Liver (tissue), 9 donors: ENCODE results near the gene SRGN. TPM values are rescaled to one million over a fixed set of nuclear protein-coding genes. Genes with fewer than 3 reads are reported as not detected.

Experiments
- DNase-seq: peaks from one replicate; pipeline ENCODE4 v3.0.0-alpha.2; 2017; ENCODE audit warnings: low spot score
- H3K27ac ChIP-seq, 2 donors: one replicate each; pipeline ENCODE4 v1.7.0; 2013; ENCODE audit warnings: inconsistent platforms in 2 of 2, low read length in 2 of 2, control low read depth in 1 of 2, low read depth in 1 of 2, mild to moderate bottlenecking in 1 of 2
- H3K27me3 ChIP-seq, 4 donors: one replicate each; pipeline versions ENCODE4 v1.6.1 to v1.7.0; 2013; ENCODE audit warnings: low read length in 3 of 4, inconsistent platforms in 1 of 4, mild to moderate bottlenecking in 1 of 4, moderate library complexity in 1 of 4; ENCODE audit not compliant: control insufficient read depth in 4 of 4, insufficient read depth in 4 of 4
- H3K36me3 ChIP-seq, 4 donors: one replicate each; pipeline versions ENCODE4 v1.6.1 to v1.7.0; 2013; ENCODE audit warnings: low read length in 3 of 4, mild to moderate bottlenecking in 3 of 4, low read depth in 1 of 4, moderate library complexity in 1 of 4; ENCODE audit not compliant: control insufficient read depth in 4 of 4, insufficient read depth in 3 of 4
- H3K4me1 ChIP-seq, 4 donors: one replicate each; pipeline versions ENCODE4 v1.6.1 to v1.7.0; 2013; ENCODE audit warnings: low read length in 3 of 4, mild to moderate bottlenecking in 3 of 4, moderate library complexity in 1 of 4; ENCODE audit not compliant: control insufficient read depth in 4 of 4, insufficient read depth in 4 of 4
- H3K4me3 ChIP-seq, 3 donors: one replicate each; pipeline versions ENCODE4 v1.6.1 to v1.7.0; 2013; ENCODE audit warnings: low read length in 3 of 3, control low read depth in 1 of 3, low read depth in 1 of 3, mild to moderate bottlenecking in 1 of 3
- H3K9ac ChIP-seq, 2 donors: one replicate each; pipeline ENCODE4 v1.7.0; 2013; ENCODE audit warnings: low read length in 2 of 2, mild to moderate bottlenecking in 2 of 2, moderate library complexity in 2 of 2, control low read depth in 1 of 2, low read depth in 1 of 2
- H3K9me3 ChIP-seq, 4 donors: one replicate each; pipeline versions ENCODE4 v1.6.1 to v1.7.0; 2013; ENCODE audit warnings: low read length in 3 of 4; ENCODE audit not compliant: control insufficient read depth in 4 of 4
- EGR1 ChIP-seq, 2 donors: IDR thresholded peaks; 2 replicates each; pipeline ENCODE4 v1.6.1; 2016 to 2018; ENCODE audit warnings: antibody characterized with exemption in 2 of 2, low read depth in 2 of 2
- FOXA1 ChIP-seq: IDR thresholded peaks from 2 replicates; pipeline ENCODE4 v1.6.1; 2016; ENCODE audit warnings: antibody characterized with exemption
- FOXA2 ChIP-seq: IDR thresholded peaks from 2 replicates; pipeline ENCODE4 v1.6.1; 2016; ENCODE audit warnings: antibody characterized with exemption
- GABPA ChIP-seq, 2 donors: IDR thresholded peaks in 1 of 2; conservative IDR thresholded peaks in 1 of 2; 2 replicates each; pipeline ENCODE4 v1.6.1; 2016; ENCODE audit warnings: antibody characterized with exemption in 2 of 2, mild to moderate bottlenecking in 1 of 2, moderate library complexity in 1 of 2
- HNF4A ChIP-seq, 2 donors: conservative IDR thresholded peaks; 2 replicates each; pipeline ENCODE4 v1.6.1; 2016; ENCODE audit warnings: antibody characterized with exemption in 2 of 2, mild to moderate bottlenecking in 2 of 2
- HNF4G ChIP-seq: IDR thresholded peaks from 2 replicates; pipeline ENCODE4 v1.6.1; 2016; ENCODE audit warnings: antibody characterized with exemption
- JUND ChIP-seq, 2 donors: IDR thresholded peaks; 2 replicates each; pipeline ENCODE4 v1.6.1; 2016; ENCODE audit warnings: antibody characterized with exemption in 2 of 2
- NR2F2 ChIP-seq: IDR thresholded peaks from 2 replicates; pipeline ENCODE4 v1.6.1; 2016; ENCODE audit warnings: antibody characterized with exemption
- RAD21 ChIP-seq, 2 donors: IDR thresholded peaks; 2 replicates each; pipeline ENCODE4 v1.6.1; 2016; ENCODE audit warnings: antibody characterized with exemption in 2 of 2, mild to moderate bottlenecking in 2 of 2
- RXRA ChIP-seq, 2 donors: IDR thresholded peaks; 2 replicates each; pipeline ENCODE4 v1.6.1; 2017 to 2018; ENCODE audit warnings: antibody characterized with exemption in 2 of 2, mild to moderate bottlenecking in 1 of 2
- SP1 ChIP-seq: IDR thresholded peaks from 2 replicates; pipeline ENCODE4 v1.6.1; 2018; ENCODE audit warnings: antibody characterized with exemption, mild to moderate bottlenecking
- TAF1 ChIP-seq: conservative IDR thresholded peaks from 2 replicates; pipeline ENCODE4 v1.6.1; 2016; ENCODE audit warnings: antibody characterized with exemption, mild to moderate bottlenecking
- YY1 ChIP-seq: IDR thresholded peaks from 2 replicates; pipeline ENCODE4 v1.6.1; 2016; ENCODE audit warnings: antibody characterized with exemption, mild to moderate bottlenecking
- WGBS: extraction: QIAGEN DNeasy Blood & Tissue Kit; methylation state at CpG from one replicate; pipeline ENCODE4 v1.1.7; 2013; 5-methylcytosine and 5-hydroxymethylcytosine counted together
- polyA plus RNA-seq, 2 donors: library from polyadenylated mRNA; stranded (reverse) in 1 of 2; unstranded in 1 of 2; fragments of 200-250 nt in 1 of 2; fragments of >200 nt in 1 of 2; fragmentation: Nextera tagmentation in 1 of 2; extraction: Ambion mirVana in 1 of 2; gene quantifications; one replicate each; pipeline versions ENCODE4 v1.2.1 to v1.2.3, GENCODE V29; 2013 to 2015
- total RNA-seq, 2 donors: library from RNA; depleted of rRNA; stranded (reverse); fragments of >200 nt; gene quantifications; one replicate each; pipeline ENCODE4 v1.2.3, GENCODE V29; 2014
- TF ChIP-seq, protein P1 (sequence below): fragments of 150-350 bp; IDR thresholded peaks from 2 replicates; pipeline ENCODE4 v1.5.1; 2017; ENCODE audit warnings: improper control_type of control experiment, low read depth, low read length; ENCODE audit not compliant: missing input control
- TF ChIP-seq, protein P2 (sequence below): IDR thresholded peaks from 2 replicates; pipeline ENCODE4 v1.6.1; 2016; ENCODE audit warnings: antibody characterized with exemption
- TF ChIP-seq, protein P3 (sequence below): IDR thresholded peaks from 2 replicates; pipeline ENCODE4 v1.6.1; 2016; ENCODE audit warnings: antibody characterized with exemption
- TF ChIP-seq, protein P4 (sequence below): IDR thresholded peaks from 2 replicates; pipeline ENCODE4 v1.6.1; 2016; ENCODE audit warnings: antibody characterized with exemption, mild to moderate bottlenecking
- TF ChIP-seq, protein P5 (sequence below): IDR thresholded peaks from 2 replicates; pipeline ENCODE4 v1.6.1; 2016; ENCODE audit warnings: antibody characterized with exemption
- donor health status: healthy.
- donor health status: healthy.
- donor health status: healthy.
- donor health status: healthy.
- donor health status: healthy.

Gene SRGN
- total and polyA plus RNA-seq, 4 donors, result 19.5 to 305 (median 41.3) TPM

DNA sequence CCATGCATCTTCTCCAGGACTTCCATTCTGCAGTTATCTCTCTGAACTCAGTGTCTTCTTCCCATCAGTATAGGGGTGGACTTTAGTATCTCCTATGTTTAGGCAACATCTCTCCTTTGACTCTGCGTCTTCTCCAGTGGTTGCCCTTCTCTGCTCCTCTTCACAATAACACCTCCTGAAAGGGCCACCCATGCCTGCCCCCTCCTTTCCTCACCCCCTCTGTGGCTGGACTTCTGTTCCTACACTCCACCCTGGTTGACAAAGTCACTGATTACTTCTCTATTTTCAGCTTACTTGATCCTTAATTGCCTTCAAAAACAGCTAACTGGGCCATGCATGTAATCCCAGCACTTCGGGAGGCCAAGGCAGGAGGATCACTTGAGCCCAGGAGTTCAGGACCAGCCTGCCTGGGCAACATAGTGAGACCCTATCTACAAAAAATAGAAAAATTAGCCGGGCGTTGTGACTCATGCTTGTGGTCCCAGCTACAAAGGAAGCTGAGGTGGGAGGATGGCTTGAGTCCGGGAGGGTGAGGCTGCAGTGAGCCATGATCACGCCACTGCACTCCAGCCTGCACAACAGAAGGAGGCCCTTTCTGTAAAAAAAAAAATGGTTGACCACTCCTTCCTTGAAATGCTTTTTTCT, 13.7 kb downstream of the SRGN start (continued):
- TF ChIP-seq HNF4G, result no peak
- TF ChIP-seq, protein P1, sequence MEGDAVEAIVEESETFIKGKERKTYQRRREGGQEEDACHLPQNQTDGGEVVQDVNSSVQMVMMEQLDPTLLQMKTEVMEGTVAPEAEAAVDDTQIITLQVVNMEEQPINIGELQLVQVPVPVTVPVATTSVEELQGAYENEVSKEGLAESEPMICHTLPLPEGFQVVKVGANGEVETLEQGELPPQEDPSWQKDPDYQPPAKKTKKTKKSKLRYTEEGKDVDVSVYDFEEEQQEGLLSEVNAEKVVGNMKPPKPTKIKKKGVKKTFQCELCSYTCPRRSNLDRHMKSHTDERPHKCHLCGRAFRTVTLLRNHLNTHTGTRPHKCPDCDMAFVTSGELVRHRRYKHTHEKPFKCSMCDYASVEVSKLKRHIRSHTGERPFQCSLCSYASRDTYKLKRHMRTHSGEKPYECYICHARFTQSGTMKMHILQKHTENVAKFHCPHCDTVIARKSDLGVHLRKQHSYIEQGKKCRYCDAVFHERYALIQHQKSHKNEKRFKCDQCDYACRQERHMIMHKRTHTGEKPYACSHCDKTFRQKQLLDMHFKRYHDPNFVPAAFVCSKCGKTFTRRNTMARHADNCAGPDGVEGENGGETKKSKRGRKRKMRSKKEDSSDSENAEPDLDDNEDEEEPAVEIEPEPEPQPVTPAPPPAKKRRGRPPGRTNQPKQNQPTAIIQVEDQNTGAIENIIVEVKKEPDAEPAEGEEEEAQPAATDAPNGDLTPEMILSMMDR, result no peak
- TF ChIP-seq TAF1, result no peak
- TF ChIP-seq YY1, result no peak
- TF ChIP-seq FOXA1, result no peak
- no peak for TF ChIP-seq NR2F2
- TF ChIP-seq HNF4A (conservative IDR thresholded peaks at IDR 0.05), result no peak
- no peak for TF ChIP-seq GABPA (IDR thresholded peaks at IDR 0.05 in 1 of 2, conservative IDR thresholded peaks at IDR 0.05 in 1 of 2)

DNA sequence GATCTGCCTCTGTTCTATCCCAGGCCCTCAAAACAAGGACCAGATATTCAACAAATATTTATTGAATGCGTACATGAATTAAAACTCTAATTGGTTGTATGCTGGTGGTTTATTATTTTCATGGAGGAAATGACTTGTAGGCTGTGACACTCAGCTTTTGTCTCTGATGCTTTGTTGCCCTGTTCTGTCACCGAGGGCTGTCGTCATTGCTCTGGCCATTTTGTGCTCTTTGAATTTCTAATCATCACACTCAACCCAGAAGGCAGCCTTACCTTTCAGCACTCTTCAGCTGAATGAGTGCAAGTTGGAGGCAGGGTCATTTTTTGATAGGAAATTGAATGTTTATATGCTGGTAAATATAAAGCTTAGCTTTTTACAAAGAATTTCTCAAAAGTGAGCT, 14.5 kb downstream of the SRGN start:
- no peak for DNase-seq
- Histone ChIP-seq H3K4me1 (no peaks in the 10 kb centered on the region), H3K27ac (no peak overlapping the region), H3K27me3 (no peaks in the 10 kb centered on the region), H3K4me3 (no peak overlapping the region), H3K9me3 (no peaks in the 10 kb centered on the region), H3K9ac (no peak overlapping the region), H3K36me3 (peaks cover 0 to 4% (median 1%) of the 10 kb centered on the region in 4 donors)
- TF ChIP-seq HNF4A (conservative IDR thresholded peaks at IDR 0.05), result no peak
- no peak for TF ChIP-seq NR2F2
- TF ChIP-seq, protein P1, result no peak
- no peak for TF ChIP-seq FOXA1
- TF ChIP-seq RXRA (IDR thresholded peaks at IDR 0.05), result no peak
- TF ChIP-seq FOXA2, result no peak
- no peak for TF ChIP-seq EGR1 (IDR thresholded peaks at IDR 0.05; ENCODE audit: low read depth in 2 of 2)
- TF ChIP-seq YY1, result no peak
- TF ChIP-seq GABPA (IDR thresholded peaks at IDR 0.05 in 1 of 2, conservative IDR thresholded peaks at IDR 0.05 in 1 of 2), result no peak
- TF ChIP-seq, protein P2, sequence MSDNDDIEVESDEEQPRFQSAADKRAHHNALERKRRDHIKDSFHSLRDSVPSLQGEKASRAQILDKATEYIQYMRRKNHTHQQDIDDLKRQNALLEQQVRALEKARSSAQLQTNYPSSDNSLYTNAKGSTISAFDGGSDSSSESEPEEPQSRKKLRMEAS, result no peak
- no peak for TF ChIP-seq TAF1
- no peak for TF ChIP-seq RAD21 (IDR thresholded peaks at IDR 0.05)
- TF ChIP-seq, protein P3, sequence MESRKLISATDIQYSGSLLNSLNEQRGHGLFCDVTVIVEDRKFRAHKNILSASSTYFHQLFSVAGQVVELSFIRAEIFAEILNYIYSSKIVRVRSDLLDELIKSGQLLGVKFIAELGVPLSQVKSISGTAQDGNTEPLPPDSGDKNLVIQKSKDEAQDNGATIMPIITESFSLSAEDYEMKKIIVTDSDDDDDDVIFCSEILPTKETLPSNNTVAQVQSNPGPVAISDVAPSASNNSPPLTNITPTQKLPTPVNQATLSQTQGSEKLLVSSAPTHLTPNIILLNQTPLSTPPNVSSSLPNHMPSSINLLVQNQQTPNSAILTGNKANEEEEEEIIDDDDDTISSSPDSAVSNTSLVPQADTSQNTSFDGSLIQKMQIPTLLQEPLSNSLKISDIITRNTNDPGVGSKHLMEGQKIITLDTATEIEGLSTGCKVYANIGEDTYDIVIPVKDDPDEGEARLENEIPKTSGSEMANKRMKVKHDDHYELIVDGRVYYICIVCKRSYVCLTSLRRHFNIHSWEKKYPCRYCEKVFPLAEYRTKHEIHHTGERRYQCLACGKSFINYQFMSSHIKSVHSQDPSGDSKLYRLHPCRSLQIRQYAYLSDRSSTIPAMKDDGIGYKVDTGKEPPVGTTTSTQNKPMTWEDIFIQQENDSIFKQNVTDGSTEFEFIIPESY, result no peak
- TF ChIP-seq, protein P4, sequence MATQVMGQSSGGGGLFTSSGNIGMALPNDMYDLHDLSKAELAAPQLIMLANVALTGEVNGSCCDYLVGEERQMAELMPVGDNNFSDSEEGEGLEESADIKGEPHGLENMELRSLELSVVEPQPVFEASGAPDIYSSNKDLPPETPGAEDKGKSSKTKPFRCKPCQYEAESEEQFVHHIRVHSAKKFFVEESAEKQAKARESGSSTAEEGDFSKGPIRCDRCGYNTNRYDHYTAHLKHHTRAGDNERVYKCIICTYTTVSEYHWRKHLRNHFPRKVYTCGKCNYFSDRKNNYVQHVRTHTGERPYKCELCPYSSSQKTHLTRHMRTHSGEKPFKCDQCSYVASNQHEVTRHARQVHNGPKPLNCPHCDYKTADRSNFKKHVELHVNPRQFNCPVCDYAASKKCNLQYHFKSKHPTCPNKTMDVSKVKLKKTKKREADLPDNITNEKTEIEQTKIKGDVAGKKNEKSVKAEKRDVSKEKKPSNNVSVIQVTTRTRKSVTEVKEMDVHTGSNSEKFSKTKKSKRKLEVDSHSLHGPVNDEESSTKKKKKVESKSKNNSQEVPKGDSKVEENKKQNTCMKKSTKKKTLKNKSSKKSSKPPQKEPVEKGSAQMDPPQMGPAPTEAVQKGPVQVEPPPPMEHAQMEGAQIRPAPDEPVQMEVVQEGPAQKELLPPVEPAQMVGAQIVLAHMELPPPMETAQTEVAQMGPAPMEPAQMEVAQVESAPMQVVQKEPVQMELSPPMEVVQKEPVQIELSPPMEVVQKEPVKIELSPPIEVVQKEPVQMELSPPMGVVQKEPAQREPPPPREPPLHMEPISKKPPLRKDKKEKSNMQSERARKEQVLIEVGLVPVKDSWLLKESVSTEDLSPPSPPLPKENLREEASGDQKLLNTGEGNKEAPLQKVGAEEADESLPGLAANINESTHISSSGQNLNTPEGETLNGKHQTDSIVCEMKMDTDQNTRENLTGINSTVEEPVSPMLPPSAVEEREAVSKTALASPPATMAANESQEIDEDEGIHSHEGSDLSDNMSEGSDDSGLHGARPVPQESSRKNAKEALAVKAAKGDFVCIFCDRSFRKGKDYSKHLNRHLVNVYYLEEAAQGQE, result no peak
- TF ChIP-seq, protein P5, sequence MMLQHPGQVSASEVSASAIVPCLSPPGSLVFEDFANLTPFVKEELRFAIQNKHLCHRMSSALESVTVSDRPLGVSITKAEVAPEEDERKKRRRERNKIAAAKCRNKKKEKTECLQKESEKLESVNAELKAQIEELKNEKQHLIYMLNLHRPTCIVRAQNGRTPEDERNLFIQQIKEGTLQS, result no peak
- TF ChIP-seq JUND (IDR thresholded peaks at IDR 0.05), result no peak
- no peak for TF ChIP-seq HNF4G
- no peak for TF ChIP-seq SP1
- 83% methylated on average over 3 of the region's 3 CpGs for WGBS
